Endodermal cell (in vitro differentiated cells): ENCODE results near the gene ATP1A2. TPM values are rescaled to one million over a fixed set of nuclear protein-coding genes. Genes with fewer than 3 reads are reported as not detected.
"Not testable (repeated sequence)": the region's sequence is repeated elsewhere in the genome, so short reads cannot be mapped to it uniquely, and the experiment has no call there.

Experiments
- DNase-seq: peaks from one replicate; pipeline ENCODE4 v3.0.0-alpha.2; 2017
- H3K27ac ChIP-seq: 2 replicates; pipeline ENCODE4 v1.5.1; 2013; ENCODE audit warnings: mild to moderate bottlenecking, low read depth, low read length, moderate library complexity
- H3K27me3 ChIP-seq: 2 replicates; pipeline ENCODE4 v1.6.1; 2013; ENCODE audit warnings: mild to moderate bottlenecking, low read length, moderate library complexity; ENCODE audit not compliant: insufficient read depth, control insufficient read depth, poor library complexity, severe bottlenecking
- H3K36me3 ChIP-seq: 2 replicates; pipeline ENCODE4 v1.7.0; 2013; ENCODE audit warnings: mild to moderate bottlenecking, low read length, moderate library complexity; ENCODE audit not compliant: control insufficient read depth, insufficient read depth
- H3K4me1 ChIP-seq: one replicate; pipeline ENCODE4 v1.7.0; 2013; ENCODE audit warnings: low read length; ENCODE audit not compliant: control insufficient read depth, insufficient read depth
- H3K4me3 ChIP-seq: 2 replicates; pipeline ENCODE4 v1.5.1; 2013; ENCODE audit warnings: mild to moderate bottlenecking, low read length, moderate library complexity
- H3K9ac ChIP-seq: 2 replicates; pipeline ENCODE4 v1.6.1; 2013; ENCODE audit warnings: mild to moderate bottlenecking, low read length, moderate library complexity; ENCODE audit not compliant: poor library complexity, severe bottlenecking; ENCODE audit errors: extremely low read depth
- H3K9me3 ChIP-seq: 2 replicates; pipeline ENCODE4 v1.6.1; 2013; ENCODE audit warnings: mild to moderate bottlenecking, low read length, moderate library complexity; ENCODE audit not compliant: control insufficient read depth
- H3K27ac Mint-ChIP-seq: 2 replicates; pipeline ENCODE4 v1.8.0; 2020; ENCODE audit warnings: mixed read lengths
- H3K27me3 Mint-ChIP-seq: 2 replicates; pipeline ENCODE4 v1.8.0; 2021; ENCODE audit warnings: mild to moderate bottlenecking, mixed read lengths; ENCODE audit not compliant: insufficient read depth
- H3K36me3 Mint-ChIP-seq: 2 replicates; pipeline ENCODE4 v1.8.0; 2020; ENCODE audit warnings: low read depth, mixed read lengths
- H3K4me1 Mint-ChIP-seq: 2 replicates; pipeline ENCODE4 v1.8.0; 2020; ENCODE audit warnings: mixed read lengths
- H3K4me3 Mint-ChIP-seq: 2 replicates; pipeline ENCODE4 v1.8.0; 2020; ENCODE audit warnings: mild to moderate bottlenecking, moderate library complexity, mixed read lengths
- H3K9me3 Mint-ChIP-seq: 2 replicates; pipeline ENCODE4 v1.8.0; 2020; ENCODE audit warnings: mild to moderate bottlenecking, mixed read lengths
- CTCF ChIP-seq: fragments of 200-600 bp; sonication (generic); conservative IDR thresholded peaks from 2 replicates; pipeline ENCODE4 v1.5.0; 2021; ENCODE audit warnings: antibody characterized with exemption, mild to moderate bottlenecking
- WGBS, 2 experiments: methylation state at CpG; one replicate each; pipeline versions ENCODE4 v1.1.5 to v1.1.7; 2013; ENCODE audit warnings: missing lambda C conversion rate in 2 of 2, mixed read lengths in 1 of 2; ENCODE audit not compliant: insufficient coverage in 1 of 2, insufficient read length in 1 of 2; 5-methylcytosine and 5-hydroxymethylcytosine counted together
- total RNA-seq, 2 donors: library from RNA; stranded (reverse); fragmentation: NEBNext Ultra II Directional in 1 of 2; extraction: Animal tissue kit (Norgen Biotek cat#: 25700) in 1 of 2; gene quantifications; 2 replicates in 1 of 2; 3 replicates in 1 of 2; pipeline ENCODE4 v1.2.1, GENCODE V29; 2021

The ATP1A2 gene
- total RNA-seq, 2 donors from 2014 or later, result 3.0 to 3.2 TPM

- H3K4me3 Mint-ChIP-seq, result no peak overlapping the region
- Histone ChIP-seq H3K9me3 (no peaks in the 10 kb centered on the region), H3K4me1 (peaks cover 20% of the 10 kb centered on the region), H3K4me3 (no peak overlapping the region), H3K27me3 (no peaks in the 10 kb centered on the region), H3K9ac (no peak overlapping the region), H3K27ac (peak overlapping the region; percentile 57), H3K36me3 (no peaks in the 10 kb centered on the region)
- peak overlapping the region; percentile 31 for H3K27ac Mint-ChIP-seq
- 67 to 75% methylated on average over 1 to 4 of the region's 4 CpGs for WGBS, 2 experiments
- no peaks in the 10 kb centered on the region for H3K36me3 Mint-ChIP-seq
- no peak for TF ChIP-seq CTCF
- DNase-seq, result no peak
- H3K4me1 Mint-ChIP-seq, result peaks cover 40% of the 10 kb centered on the region
- no peaks in the 10 kb centered on the region for H3K9me3 Mint-ChIP-seq
- H3K27me3 Mint-ChIP-seq, result no peaks in the 10 kb centered on the region
Observed at GRCh38 chr1:160109686-160110085, 5.9 kb upstream of the ATP1A2 start.

GRCh38 chr1:160111462-160111861 is 4.1 kb upstream of the ATP1A2 start:
- H3K27me3 ChIP-seq, H3K27ac Mint-ChIP-seq, H3K9ac ChIP-seq, H3K9me3 Mint-ChIP-seq, H3K27ac ChIP-seq, DNase-seq, H3K36me3 Mint-ChIP-seq, H3K9me3 ChIP-seq, H3K36me3 ChIP-seq, H3K4me3 Mint-ChIP-seq, H3K27me3 Mint-ChIP-seq, H3K4me3 ChIP-seq: not testable (repeated sequence)
- H3K4me1 Mint-ChIP-seq, result peaks cover 55% of the 10 kb centered on the region
- WGBS, 2 experiments, result 92 to 94% methylated on average over 7 to 10 of the region's 10 CpGs
- peaks cover 27% of the 10 kb centered on the region for H3K4me1 ChIP-seq

GRCh38 chr1:160112357-160112756 is 3.2 kb upstream of the ATP1A2 start:
- Mint-ChIP-seq H3K9me3 (no peaks in the 10 kb centered on the region), H3K36me3 (no peaks in the 10 kb centered on the region), H3K27ac (no peak overlapping the region), H3K4me3 (no peak overlapping the region), H3K27me3 (peaks cover 5% of the 10 kb centered on the region), H3K4me1 (peaks cover 60% of the 10 kb centered on the region)
- peaks cover 30% of the 10 kb centered on the region for H3K4me1 ChIP-seq
- TF ChIP-seq CTCF, result no peak
- H3K4me3 ChIP-seq, result no peak overlapping the region
- no peak overlapping the region for H3K27ac ChIP-seq
- no peaks in the 10 kb centered on the region for H3K27me3 ChIP-seq
- DNase-seq, result no peak
- no peaks in the 10 kb centered on the region for H3K9me3 ChIP-seq
- no peak overlapping the region for H3K9ac ChIP-seq
- no peaks in the 10 kb centered on the region for H3K36me3 ChIP-seq
- 93 to 96% methylated on average over 10 to 12 of the region's 12 CpGs for WGBS, 2 experiments

- Histone ChIP-seq H3K27ac (no peak overlapping the region), H3K9me3 (no peaks in the 10 kb centered on the region), H3K27me3 (no peaks in the 10 kb centered on the region), H3K4me1 (peaks cover 40% of the 10 kb centered on the region), H3K9ac (no peak overlapping the region), H3K4me3 (no peak overlapping the region), H3K36me3 (no peaks in the 10 kb centered on the region)
- peak; percentile 68 for DNase-seq
- Mint-ChIP-seq H3K36me3 (no peaks in the 10 kb centered on the region), H3K4me1 (peaks cover 67% of the 10 kb centered on the region), H3K9me3 (no peaks in the 10 kb centered on the region), H3K27me3 (peaks cover 5% of the 10 kb centered on the region), H3K27ac (peak overlapping the region; percentile 31), H3K4me3 (no peak overlapping the region)
- TF ChIP-seq CTCF, result peak; percentile 58
- 83 to 90% methylated on average over 2 to 8 of the region's 8 CpGs for WGBS, 2 experiments
Observed at GRCh38 chr1:160113407-160113806, 2.2 kb upstream of the ATP1A2 start.
